Tibial artery (tissue), 4 donors: ENCODE results near the gene SH3BGRL3.

ENCODE experiments used
- DNase-seq, 2 donors: peaks; one replicate each; pipeline ENCODE4 v3.0.0-alpha.2; 2019
- H3K27ac ChIP-seq, 2 donors: fragments of 200-600 bp; sonication (generic) in 1 of 2; 1 replicate in 1 of 2; 2 replicates in 1 of 2; pipeline ENCODE4 v1.5.1; 2018 to 2019; ENCODE audit warnings: mild to moderate bottlenecking in 1 of 2
- H3K27me3 ChIP-seq, 2 donors: fragments of 200-600 bp; sonication (generic) in 1 of 2; one replicate each; pipeline versions ENCODE4 v1.5.1 to v1.6.0; 2016 to 2019
- H3K36me3 ChIP-seq, 3 donors: fragments of 200-600 bp; sonication (generic) in 2 of 3; one replicate each; pipeline ENCODE4 v1.5.1; 2016 to 2019; ENCODE audit warnings: mild to moderate bottlenecking in 2 of 3
- H3K4me1 ChIP-seq, 4 donors: fragments of 200-600 bp; sonication (generic) in 2 of 4; 1 replicate in 3 of 4; 2 replicates in 1 of 4; pipeline ENCODE4 v1.5.1; 2016 to 2019
- H3K4me3 ChIP-seq, 2 donors: fragments of 200-600 bp; sonication (generic) in 1 of 2; 1 replicate in 1 of 2; 2 replicates in 1 of 2; pipeline ENCODE4 v1.5.1; 2018 to 2019; ENCODE audit warnings: mild to moderate bottlenecking in 2 of 2
- H3K9me3 ChIP-seq, 3 donors: fragments of 200-600 bp; sonication (generic) in 1 of 3; one replicate each; pipeline ENCODE4 v1.5.1; 2016 to 2019
- CTCF ChIP-seq, 2 experiments: fragments of 200-600 bp in 1 of 2; fragments of 450-650 bp in 1 of 2; IDR thresholded peaks; one replicate each; pipeline ENCODE4 v1.5.1; 2017 to 2019; ENCODE audit warnings: antibody characterized with exemption in 2 of 2, mild to moderate bottlenecking in 1 of 2, moderate library complexity in 1 of 2
- intact Hi-C: fragments of 100-400 bp; cut with DNase I; formaldehyde crosslinking; loops from one replicate; pipeline ENCODE4 v1.15.0; 2023; ENCODE audit warnings: low total_unique reads

The SH3BGRL3 gene

GRCh38 chr1:26315874-26316850 lies 36.3 kb downstream of the SH3BGRL3 start:
- peaks cover 0 to 11% of the 10 kb centered on the region in 2 donors for H3K27me3 ChIP-seq
- intact Hi-C loops: no loop called here
- peaks cover 0 to 2% (median 1%) of the 10 kb centered on the region in 4 donors for H3K4me1 ChIP-seq
- no peak for TF ChIP-seq CTCF (IDR thresholded peaks at IDR 0.05)
- no peak overlapping the region for H3K4me3 ChIP-seq
- no peak for DNase-seq
- H3K27ac ChIP-seq: no peak overlapping the region
- H3K9me3 ChIP-seq: no peaks in the 10 kb centered on the region
- H3K36me3 ChIP-seq: no peaks in the 10 kb centered on the region

GRCh38 chr1:26317146-26317545 lies 37.3 kb downstream of the SH3BGRL3 start:
- no peak for DNase-seq
- peaks cover 0 to 6% (median 5%) of the 10 kb centered on the region in 4 donors for H3K4me1 ChIP-seq
- H3K36me3 ChIP-seq: no peaks in the 10 kb centered on the region
- no peak overlapping the region for H3K27ac ChIP-seq
- no peak overlapping the region for H3K4me3 ChIP-seq
- intact Hi-C loops: no loop called here
- no peak for TF ChIP-seq CTCF (IDR thresholded peaks at IDR 0.05)
- peaks cover 0 to 13% of the 10 kb centered on the region in 2 donors for H3K27me3 ChIP-seq
- no peaks in the 10 kb centered on the region for H3K9me3 ChIP-seq

- Histone ChIP-seq H3K27me3 (peaks cover 0 to 13% of the 10 kb centered on the region in 2 donors), H3K4me1 (peaks cover 0 to 6% (median 5%) of the 10 kb centered on the region in 4 donors), H3K9me3 (no peaks in the 10 kb centered on the region), H3K27ac (no peak within 1 kb of the TSS), H3K36me3 (no peaks in the 10 kb centered on the region), H3K4me3 (no peak within 1 kb of the TSS)
- TF ChIP-seq CTCF (IDR thresholded peaks at IDR 0.05): no peak
- DNase-seq: no peak
- intact Hi-C loops: no loop called here
Measured at GRCh38 chr1:26317612-26318337, 37.9 kb downstream of the SH3BGRL3 start, which contains the start of gene CD52. Gene CD52, plus strand, starts transcription at chr1:26317958. Its CDS starts 60 bp downstream, at chr1:26318018.

- H3K27ac ChIP-seq: no peak overlapping the region
- peaks cover 0 to 6% (median 5%) of the 10 kb centered on the region in 4 donors for H3K4me1 ChIP-seq
- no peaks in the 10 kb centered on the region for H3K36me3 ChIP-seq
- H3K9me3 ChIP-seq: no peaks in the 10 kb centered on the region
- no peak overlapping the region for H3K4me3 ChIP-seq
- intact Hi-C loops: no loop called here
- no peak for TF ChIP-seq CTCF (IDR thresholded peaks at IDR 0.05)
- peak in 1 of 2 donors; percentile 39 for DNase-seq
- H3K27me3 ChIP-seq: peaks cover 0 to 14% of the 10 kb centered on the region in 2 donors
Measured at GRCh38 chr1:26318338-26319064, 38.6 kb downstream of the SH3BGRL3 start.

- H3K9me3 ChIP-seq: no peaks in the 10 kb centered on the region
- H3K27me3 ChIP-seq: peaks cover 0 to 29% of the 10 kb centered on the region in 2 donors
- H3K4me3 ChIP-seq: no peak overlapping the region
- no peak for TF ChIP-seq CTCF (IDR thresholded peaks at IDR 0.05)
- no peak for DNase-seq
- no peak overlapping the region for H3K27ac ChIP-seq
- intact Hi-C loops: loop anchor here (10.0 kb wide), 1 partner anchor 216 kb away; no protein-coding TSS in a partner anchor
- H3K4me1 ChIP-seq: peaks cover 0 to 6% (median 5%) of the 10 kb centered on the region in 4 donors
- no peaks in the 10 kb centered on the region for H3K36me3 ChIP-seq
Measured at GRCh38 chr1:26320896-26321295, 41.0 kb downstream of the SH3BGRL3 start.
